ENCODE measurements around the gene SIRT1.

Gene SIRT1

DNA sequence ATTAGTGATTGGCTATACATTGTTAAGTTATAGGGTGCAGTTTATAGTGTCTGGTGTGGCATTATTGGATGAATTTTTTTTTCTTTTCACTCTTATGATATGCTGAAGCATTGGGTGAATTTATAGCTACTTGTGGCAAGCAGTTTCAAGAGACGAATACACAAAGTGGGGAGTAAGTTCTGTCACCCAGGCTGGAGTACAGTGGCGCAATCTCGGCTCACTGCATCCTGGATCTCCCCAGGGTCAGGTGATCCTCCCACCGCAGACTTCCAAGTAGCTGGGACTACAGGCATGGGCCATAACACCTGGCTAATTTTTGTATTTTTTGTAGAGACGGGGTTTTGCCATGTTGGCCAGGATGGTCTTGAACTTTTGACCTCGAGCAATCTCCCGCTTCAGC, 6.3 kb upstream of the SIRT1 start:
- no peaks in the 10 kb centered on the region for H3K4me1 ChIP-seq (ENCODE audit: insufficient read depth, insufficient read length)
- no peaks in the 10 kb centered on the region for H3K9me3 ChIP-seq (ENCODE audit: insufficient read depth, low read length)
- no peaks in the 10 kb centered on the region for H3K36me3 ChIP-seq (ENCODE audit: insufficient read depth, insufficient read length, low read length)
- no peak overlapping the region for H3K4me3 ChIP-seq (ENCODE audit: insufficient read length, low read depth)
- no peak for DNase-seq (ENCODE audit: low read depth, low spot score)
- TF ChIP-seq YY1 (IDR thresholded peaks at IDR 0.05; ENCODE audit: insufficient read depth, insufficient read length) (no peak), SUZ12 (IDR thresholded peaks at IDR 0.05; ENCODE audit: extremely low read depth, insufficient read depth, insufficient read length) (no peak), ZNF274 (IDR thresholded peaks at IDR 0.05; ENCODE audit: low read depth, low read length) (no peak)
- no peaks in the 10 kb centered on the region for H3K27me3 ChIP-seq (ENCODE audit: insufficient read depth, insufficient read length)
- no peak overlapping the region for H3K9ac ChIP-seq (ENCODE audit: insufficient read length, low read depth)

DNA sequence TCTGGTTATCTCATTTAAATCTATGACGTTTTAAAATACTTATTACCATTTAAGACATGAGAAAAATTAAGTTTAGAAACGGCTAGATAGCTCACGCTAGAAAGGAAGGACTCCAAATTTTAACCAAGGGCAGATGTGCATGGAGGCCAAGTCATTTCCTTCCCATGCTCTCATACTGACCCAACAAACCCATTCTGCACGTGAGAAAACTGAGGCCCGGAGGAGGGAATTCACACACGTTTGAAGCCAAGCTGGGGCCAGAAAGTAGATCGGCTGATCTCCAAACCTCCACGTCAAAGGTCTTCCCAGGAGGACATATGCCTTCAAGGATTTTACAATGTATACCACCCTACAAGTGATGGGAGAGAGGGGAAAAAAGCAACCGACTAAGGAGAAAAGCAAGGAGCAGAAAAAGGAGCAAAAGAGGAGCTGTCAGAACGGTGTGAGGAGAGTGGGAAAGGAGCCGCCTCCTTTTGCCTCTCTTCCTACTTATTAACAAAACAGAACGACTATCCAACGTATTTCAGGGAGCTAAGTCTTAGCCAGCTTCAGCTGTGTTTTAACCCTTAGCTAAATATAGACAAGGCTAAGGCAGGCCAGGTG, 645 bp upstream of the SIRT1 start:
- Histone ChIP-seq H3K9ac (ENCODE audit: insufficient read length, low read depth) (peak overlapping the region; percentile 82), H3K9me3 (ENCODE audit: insufficient read depth, low read length) (no peaks in the 10 kb centered on the region), H3K36me3 (ENCODE audit: insufficient read depth, insufficient read length, low read length) (peaks cover 19% of the 10 kb centered on the region), H3K4me3 (ENCODE audit: insufficient read length, low read depth) (peak overlapping the region; percentile 38), H3K4me1 (ENCODE audit: insufficient read depth, insufficient read length) (no peaks in the 10 kb centered on the region), H3K27me3 (ENCODE audit: insufficient read depth, insufficient read length) (no peaks in the 10 kb centered on the region)
- DNase-seq (ENCODE audit: low read depth, low spot score): no peak
- TF ChIP-seq YY1 (IDR thresholded peaks at IDR 0.05; ENCODE audit: insufficient read depth, insufficient read length) (no peak), ZNF274 (IDR thresholded peaks at IDR 0.05; ENCODE audit: low read depth, low read length) (no peak), SUZ12 (IDR thresholded peaks at IDR 0.05; ENCODE audit: extremely low read depth, insufficient read depth, insufficient read length) (no peak)

DNA sequence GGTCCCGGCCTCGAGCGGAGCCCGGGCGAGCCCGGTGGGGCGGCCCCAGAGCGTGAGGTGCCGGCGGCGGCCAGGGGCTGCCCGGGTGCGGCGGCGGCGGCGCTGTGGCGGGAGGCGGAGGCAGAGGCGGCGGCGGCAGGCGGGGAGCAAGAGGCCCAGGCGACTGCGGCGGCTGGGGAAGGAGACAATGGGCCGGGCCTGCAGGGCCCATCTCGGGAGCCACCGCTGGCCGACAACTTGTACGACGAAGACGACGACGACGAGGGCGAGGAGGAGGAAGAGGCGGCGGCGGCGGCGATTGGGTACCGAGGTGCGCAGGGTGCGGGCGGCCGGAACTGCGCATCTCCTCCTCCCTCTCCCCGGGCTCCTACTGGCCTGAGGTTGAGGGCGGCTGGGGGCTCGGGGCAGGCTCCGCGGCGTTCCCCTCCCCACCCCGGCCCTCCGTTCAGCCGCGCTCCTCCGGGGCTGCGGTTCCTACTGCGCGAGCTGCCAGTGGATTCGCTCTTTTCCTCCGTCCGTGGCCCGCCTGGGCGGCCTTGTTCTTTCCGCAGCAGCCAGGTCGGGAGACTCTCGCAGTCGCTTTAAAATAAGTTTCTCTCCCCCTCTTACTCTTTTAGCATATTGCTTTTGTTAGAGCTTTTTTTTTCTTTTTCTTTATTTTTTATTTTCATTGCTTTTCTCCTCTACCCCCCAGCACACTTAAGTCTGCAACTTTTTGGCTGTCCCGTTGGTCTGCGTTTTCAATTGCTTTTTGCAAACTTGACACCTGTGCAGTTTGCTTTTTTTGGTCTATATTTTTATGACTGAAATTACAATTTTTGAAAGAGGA, 600 bp downstream of the SIRT1 start:
- Histone ChIP-seq H3K9ac (ENCODE audit: insufficient read length, low read depth) (peak overlapping the region; percentile 85), H3K4me3 (ENCODE audit: insufficient read length, low read depth) (peak overlapping the region; percentile 61), H3K4me1 (ENCODE audit: insufficient read depth, insufficient read length) (no peaks in the 10 kb centered on the region), H3K36me3 (ENCODE audit: insufficient read depth, insufficient read length, low read length) (peaks cover 31% of the 10 kb centered on the region), H3K9me3 (ENCODE audit: insufficient read depth, low read length) (no peaks in the 10 kb centered on the region), H3K27me3 (ENCODE audit: insufficient read depth, insufficient read length) (no peaks in the 10 kb centered on the region)
- DNase-seq (ENCODE audit: low read depth, low spot score): no peak
- no peak for TF ChIP-seq SUZ12 (IDR thresholded peaks at IDR 0.05; ENCODE audit: extremely low read depth, insufficient read depth, insufficient read length)
- no peak for TF ChIP-seq YY1 (IDR thresholded peaks at IDR 0.05; ENCODE audit: insufficient read depth, insufficient read length)
- no peak for TF ChIP-seq ZNF274 (IDR thresholded peaks at IDR 0.05; ENCODE audit: low read depth, low read length)

DNA sequence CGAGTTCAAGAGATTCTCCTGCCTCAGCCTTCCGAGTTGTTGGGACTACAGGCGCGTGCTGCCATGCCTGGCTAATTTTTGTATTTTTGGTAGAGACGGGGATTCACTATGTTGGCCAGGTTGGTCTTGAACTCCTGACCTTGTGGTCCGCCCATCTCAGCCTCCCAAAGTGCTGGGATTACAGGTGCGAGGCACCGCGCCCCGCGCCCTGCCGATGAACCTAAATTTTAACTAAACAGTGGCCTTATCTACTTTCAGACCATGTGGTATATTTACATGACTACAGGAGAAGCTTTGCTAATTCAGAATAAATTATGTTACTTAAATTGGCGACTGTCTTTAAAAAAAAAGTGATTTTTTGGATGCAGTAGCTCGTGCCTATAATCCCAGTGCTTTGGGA, 9.2 kb downstream of the SIRT1 start:
- no peaks in the 10 kb centered on the region for H3K4me1 ChIP-seq (ENCODE audit: insufficient read depth, insufficient read length)
- H3K9ac ChIP-seq (ENCODE audit: insufficient read length, low read depth): no peak overlapping the region
- TF ChIP-seq YY1 (IDR thresholded peaks at IDR 0.05; ENCODE audit: insufficient read depth, insufficient read length) (no peak), SUZ12 (IDR thresholded peaks at IDR 0.05; ENCODE audit: extremely low read depth, insufficient read depth, insufficient read length) (no peak), ZNF274 (IDR thresholded peaks at IDR 0.05; ENCODE audit: low read depth, low read length) (no peak)
- H3K36me3 ChIP-seq (ENCODE audit: insufficient read depth, insufficient read length, low read length): peaks cover 66% of the 10 kb centered on the region
- DNase-seq (ENCODE audit: low read depth, low spot score): no peak
- H3K9me3 ChIP-seq (ENCODE audit: insufficient read depth, low read length): no peaks in the 10 kb centered on the region
- no peaks in the 10 kb centered on the region for H3K27me3 ChIP-seq (ENCODE audit: insufficient read depth, insufficient read length)
- H3K4me3 ChIP-seq (ENCODE audit: insufficient read length, low read depth): no peak overlapping the region

DNA sequence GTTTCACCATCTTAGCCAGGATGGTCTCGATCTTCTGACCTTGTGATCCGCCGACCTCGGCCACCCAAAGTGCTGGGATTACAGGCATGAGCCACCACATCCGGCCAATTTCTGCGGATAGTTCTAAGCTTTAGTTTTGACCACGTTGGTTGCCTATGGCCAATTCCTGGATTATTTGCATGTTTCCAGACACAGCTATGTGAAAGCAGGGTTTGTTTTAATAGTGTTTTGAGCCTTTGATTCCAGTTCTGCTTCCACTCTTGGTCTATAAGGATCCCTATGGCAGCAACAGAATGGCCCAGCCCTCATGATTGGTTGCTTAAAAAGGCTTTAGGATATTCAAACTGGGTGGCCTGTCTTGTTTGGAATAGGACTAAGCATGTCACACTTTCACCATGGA, 19.1 kb downstream of the SIRT1 start:
- Histone ChIP-seq H3K4me3 (ENCODE audit: insufficient read length, low read depth) (no peak overlapping the region), H3K9me3 (ENCODE audit: insufficient read depth, low read length) (no peaks in the 10 kb centered on the region), H3K27me3 (ENCODE audit: insufficient read depth, insufficient read length) (no peaks in the 10 kb centered on the region), H3K9ac (ENCODE audit: insufficient read length, low read depth) (no peak overlapping the region), H3K36me3 (ENCODE audit: insufficient read depth, insufficient read length, low read length) (peaks cover 66% of the 10 kb centered on the region), H3K4me1 (ENCODE audit: insufficient read depth, insufficient read length) (no peaks in the 10 kb centered on the region)
- DNase-seq (ENCODE audit: low read depth, low spot score): no peak
- no peak for TF ChIP-seq SUZ12 (IDR thresholded peaks at IDR 0.05; ENCODE audit: extremely low read depth, insufficient read depth, insufficient read length)

DNA sequence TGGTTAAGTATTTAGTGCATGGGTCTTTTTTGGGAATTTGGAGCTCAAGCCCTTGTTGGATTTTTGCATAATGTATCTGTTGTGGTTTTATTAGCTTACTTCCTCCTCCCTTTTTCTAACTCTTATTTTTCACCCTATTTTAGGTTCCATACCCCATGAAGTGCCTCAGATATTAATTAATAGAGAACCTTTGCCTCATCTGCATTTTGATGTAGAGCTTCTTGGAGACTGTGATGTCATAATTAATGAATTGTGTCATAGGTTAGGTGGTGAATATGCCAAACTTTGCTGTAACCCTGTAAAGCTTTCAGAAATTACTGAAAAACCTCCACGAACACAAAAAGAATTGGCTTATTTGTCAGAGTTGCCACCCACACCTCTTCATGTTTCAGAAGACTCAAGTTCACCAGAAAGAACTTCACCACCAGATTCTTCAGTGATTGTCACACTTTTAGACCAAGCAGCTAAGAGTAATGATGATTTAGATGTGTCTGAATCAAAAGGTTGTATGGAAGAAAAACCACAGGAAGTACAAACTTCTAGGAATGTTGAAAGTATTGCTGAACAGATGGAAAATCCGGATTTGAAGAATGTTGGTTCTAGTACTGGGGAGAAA, 28.0 kb downstream of the SIRT1 start:
- H3K4me1 ChIP-seq (ENCODE audit: insufficient read depth, insufficient read length): no peaks in the 10 kb centered on the region
- H3K4me3 ChIP-seq (ENCODE audit: insufficient read length, low read depth): no peak overlapping the region
- peaks cover 70% of the 10 kb centered on the region for H3K36me3 ChIP-seq (ENCODE audit: insufficient read depth, insufficient read length, low read length)
- H3K9ac ChIP-seq (ENCODE audit: insufficient read length, low read depth): no peak overlapping the region
- no peak for DNase-seq (ENCODE audit: low read depth, low spot score)
- H3K27me3 ChIP-seq (ENCODE audit: insufficient read depth, insufficient read length): no peaks in the 10 kb centered on the region
- no peaks in the 10 kb centered on the region for H3K9me3 ChIP-seq (ENCODE audit: insufficient read depth, low read length)
- TF ChIP-seq ZNF274 (IDR thresholded peaks at IDR 0.05; ENCODE audit: low read depth, low read length) (no peak), SUZ12 (IDR thresholded peaks at IDR 0.05; ENCODE audit: extremely low read depth, insufficient read depth, insufficient read length) (no peak), YY1 (IDR thresholded peaks at IDR 0.05; ENCODE audit: insufficient read depth, insufficient read length) (no peak)

DNA sequence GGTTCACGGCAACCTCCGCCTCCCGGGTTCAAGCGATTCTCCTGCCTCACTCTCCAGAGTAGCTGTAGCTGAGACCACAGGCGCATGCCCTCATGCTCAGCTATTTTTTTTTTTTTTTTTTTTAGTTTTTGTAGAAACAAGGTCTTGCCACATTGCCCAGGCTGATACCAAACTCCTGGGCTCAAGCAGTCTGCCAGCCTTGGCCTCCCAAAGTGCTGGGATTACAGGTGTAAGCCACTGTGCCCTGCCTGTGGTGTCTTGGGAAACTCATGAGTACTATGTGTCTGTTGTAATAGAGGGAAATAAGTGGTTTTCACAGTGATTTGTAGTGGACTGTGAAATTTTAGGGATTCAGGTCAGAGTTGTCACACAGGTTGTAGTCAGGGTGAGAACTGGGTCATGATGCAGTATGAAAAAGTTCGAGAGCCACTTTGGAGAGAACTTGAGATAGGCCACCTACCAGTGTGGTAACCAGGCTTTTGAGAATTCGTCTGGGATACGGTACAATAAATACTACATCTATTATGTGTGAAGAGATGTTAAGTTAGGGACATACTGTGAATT, 30.4 kb downstream of the SIRT1 start:
- no peak for TF ChIP-seq ZNF274 (IDR thresholded peaks at IDR 0.05; ENCODE audit: low read depth, low read length)
- no peak for TF ChIP-seq SUZ12 (IDR thresholded peaks at IDR 0.05; ENCODE audit: extremely low read depth, insufficient read depth, insufficient read length)
- TF ChIP-seq YY1 (IDR thresholded peaks at IDR 0.05; ENCODE audit: insufficient read depth, insufficient read length): no peak
- Histone ChIP-seq H3K9ac (ENCODE audit: insufficient read length, low read depth) (no peak overlapping the region), H3K27me3 (ENCODE audit: insufficient read depth, insufficient read length) (no peaks in the 10 kb centered on the region), H3K36me3 (ENCODE audit: insufficient read depth, insufficient read length, low read length) (peaks cover 54% of the 10 kb centered on the region), H3K4me1 (ENCODE audit: insufficient read depth, insufficient read length) (no peaks in the 10 kb centered on the region), H3K4me3 (ENCODE audit: insufficient read length, low read depth) (no peak overlapping the region), H3K9me3 (ENCODE audit: insufficient read depth, low read length) (no peaks in the 10 kb centered on the region)
- no peak for DNase-seq (ENCODE audit: low read depth, low spot score)

Measured in NT2/D1 (cell line).